ENCODE measurements around the gene SP2. TPM values are rescaled to one million over a fixed set of nuclear protein-coding genes. Genes with fewer than 3 reads are reported as not detected.

SP2 gene
- total and polyA plus RNA-seq, 2 of the 13 experiments (the other 11 are each of a cell fraction or from before 2014, with no cell fraction given): 1.4 to 4.8 TPM

GRCh38 chr17:47850692-47851573 lies 45.1 kb upstream of the SP2 start, which contains the start of gene SP6 (continued):
- TF ChIP-seq SNAPC5 (CRISPR knock-in tag; IDR thresholded peaks at IDR 0.05; ENCODE audit: borderline replicate concordance) (no peak), ZNF775 (CRISPR knock-in tag; IDR thresholded peaks at IDR 0.05; ENCODE audit: borderline replicate concordance) (no peak; the same call in 1 of the 2 replicates), ZNF850 (CRISPR knock-in tag; conservative IDR thresholded peaks at IDR 0.05) (peak; percentile 79; the same call in 1 of the 2 replicates), ZNF619 (CRISPR knock-in tag; IDR thresholded peaks at IDR 0.05) (no peak), ZNF674 (CRISPR knock-in tag; IDR thresholded peaks at IDR 0.05; ENCODE audit: low read depth) (no peak), ZMAT3 (CRISPR knock-in tag; conservative IDR thresholded peaks at IDR 0.05) (0 out of 2 replicates have a peak, but pooled peaks have one; percentile 58), ZNF672 (CRISPR knock-in tag; IDR thresholded peaks at IDR 0.05) (no peak), PRDM15 (CRISPR knock-in tag; IDR thresholded peaks at IDR 0.05) (0 out of 2 replicates have a peak, but pooled peaks have one; percentile 44), UBTF (CRISPR knock-in tag; IDR thresholded peaks at IDR 0.05) (peak; percentile 100), CC2D1A (CRISPR knock-in tag; IDR thresholded peaks at IDR 0.05) (no peak; the same call in 1 of the 2 replicates), WIZ (CRISPR knock-in tag; IDR thresholded peaks at IDR 0.05) (0 out of 2 replicates have a peak, but pooled peaks have one; percentile 79), PLRG1 (conservative IDR thresholded peaks at IDR 0.05) (no peak), ZIK1 (CRISPR knock-in tag; IDR thresholded peaks at IDR 0.05; ENCODE audit: borderline replicate concordance, low read depth) (no peak), ZNF33A (CRISPR knock-in tag; IDR thresholded peaks at IDR 0.05; ENCODE audit: borderline replicate concordance) (no peak), HNF4A (CRISPR knock-in tag; IDR thresholded peaks at IDR 0.05) (no peak), ZNF598 (CRISPR knock-in tag; IDR thresholded peaks at IDR 0.05; ENCODE audit: borderline replicate concordance) (peak; percentile 51; the same call in 1 of the 2 replicates)
- TF ChIP-seq, protein P1, sequence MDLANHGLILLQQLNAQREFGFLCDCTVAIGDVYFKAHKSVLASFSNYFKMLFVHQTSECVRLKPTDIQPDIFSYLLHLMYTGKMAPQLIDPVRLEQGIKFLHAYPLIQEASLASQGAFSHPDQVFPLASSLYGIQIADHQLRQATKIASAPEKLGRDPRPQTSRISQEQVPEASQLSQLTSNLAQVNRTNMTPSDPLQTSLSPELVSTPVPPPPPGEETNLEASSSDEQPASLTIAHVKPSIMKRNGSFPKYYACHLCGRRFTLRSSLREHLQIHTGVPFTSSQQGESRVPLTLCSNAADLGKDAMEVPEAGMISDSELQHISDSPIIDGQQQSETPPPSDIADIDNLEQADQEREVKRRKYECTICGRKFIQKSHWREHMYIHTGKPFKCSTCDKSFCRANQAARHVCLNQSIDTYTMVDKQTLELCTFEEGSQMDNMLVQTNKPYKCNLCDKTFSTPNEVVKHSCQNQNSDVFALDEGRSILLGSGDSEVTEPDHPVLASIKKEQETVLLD (CRISPR knock-in tag; IDR thresholded peaks at IDR 0.05; ENCODE audit: low read depth): 0 out of 2 replicates have a peak, but pooled peaks have one; percentile 19
- TF ChIP-seq, protein P2, sequence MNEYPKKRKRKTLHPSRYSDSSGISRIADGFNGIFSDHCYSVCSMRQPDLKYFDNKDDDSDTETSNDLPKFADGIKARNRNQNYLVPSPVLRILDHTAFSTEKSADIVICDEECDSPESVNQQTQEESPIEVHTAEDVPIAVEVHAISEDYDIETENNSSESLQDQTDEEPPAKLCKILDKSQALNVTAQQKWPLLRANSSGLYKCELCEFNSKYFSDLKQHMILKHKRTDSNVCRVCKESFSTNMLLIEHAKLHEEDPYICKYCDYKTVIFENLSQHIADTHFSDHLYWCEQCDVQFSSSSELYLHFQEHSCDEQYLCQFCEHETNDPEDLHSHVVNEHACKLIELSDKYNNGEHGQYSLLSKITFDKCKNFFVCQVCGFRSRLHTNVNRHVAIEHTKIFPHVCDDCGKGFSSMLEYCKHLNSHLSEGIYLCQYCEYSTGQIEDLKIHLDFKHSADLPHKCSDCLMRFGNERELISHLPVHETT (CRISPR knock-in tag; conservative IDR thresholded peaks at IDR 0.05): no peak

Data from HepG2 (cell line).